CD4-positive, CD25-positive, alpha-beta regulatory T cell (primary cell): ENCODE measurements around the gene MRPS14. TPM values are rescaled to one million over a fixed set of nuclear protein-coding genes. Genes with fewer than 3 reads are reported as not detected.

ENCODE experiments used
- ATAC-seq, 2 donors: fragments of 150-1000 bp; cut with Tn5 transposase; one replicate each; pipeline ENCODE4 v1.10.0; 2021; ENCODE audit warnings: low read depth in 2 of 2, moderate number of reproducible peaks in 2 of 2, moderate library complexity in 1 of 2
- DNase-seq, 3 donors: peaks; one replicate each; pipeline versions ENCODE4 v3.0.0 to v3.0.0-alpha.2; 2012 to 2022; ENCODE audit warnings: mixed read lengths in 1 of 3
- H3K27ac ChIP-seq: one replicate; pipeline ENCODE4 v1.7.0; 2013; ENCODE audit warnings: mild to moderate bottlenecking, low read length; ENCODE audit not compliant: insufficient read depth, poor library complexity, severe bottlenecking
- H3K27me3 ChIP-seq: one replicate; pipeline ENCODE4 v1.7.0; 2013; ENCODE audit warnings: low read length; ENCODE audit not compliant: control insufficient read depth, insufficient read depth
- H3K36me3 ChIP-seq: one replicate; pipeline ENCODE4 v1.7.0; 2013; ENCODE audit warnings: mild to moderate bottlenecking, low read length, moderate library complexity; ENCODE audit not compliant: control insufficient read depth, insufficient read depth
- H3K4me1 ChIP-seq: 2 replicates; pipeline ENCODE4 v1.7.0; 2013; ENCODE audit warnings: mild to moderate bottlenecking, low read length; ENCODE audit not compliant: insufficient read depth, control insufficient read depth, poor library complexity, severe bottlenecking
- H3K4me3 ChIP-seq: one replicate; pipeline ENCODE4 v1.7.0; 2013; ENCODE audit warnings: low read depth, mild to moderate bottlenecking, low read length, moderate library complexity
- H3K9me3 ChIP-seq, 2 experiments: 1 replicate in 1 of 2; 2 replicates in 1 of 2; pipeline ENCODE4 v1.7.0; 2013; ENCODE audit warnings: low read length in 2 of 2, mild to moderate bottlenecking in 1 of 2, moderate library complexity in 1 of 2; ENCODE audit not compliant: control insufficient read depth in 2 of 2
- H3K27ac Mint-ChIP-seq, 3 donors: one replicate each; pipeline ENCODE4 v1.8.0; 2020 to 2022; ENCODE audit warnings: mild to moderate bottlenecking in 3 of 3, mixed read lengths in 3 of 3, moderate library complexity in 2 of 3
- H3K27me3 Mint-ChIP-seq: one replicate; pipeline ENCODE4 v1.8.0; 2022; ENCODE audit warnings: mild to moderate bottlenecking, mixed read lengths
- H3K36me3 Mint-ChIP-seq: one replicate; pipeline ENCODE4 v1.8.0; 2020; ENCODE audit warnings: mixed read lengths
- H3K4me1 Mint-ChIP-seq, 4 donors: one replicate each; pipeline ENCODE4 v1.8.0; 2020 to 2022; ENCODE audit warnings: mixed read lengths in 4 of 4, mild to moderate bottlenecking in 1 of 4
- H3K4me3 Mint-ChIP-seq, 4 donors: one replicate each; pipeline ENCODE4 v1.8.0; 2020 to 2022; ENCODE audit warnings: mild to moderate bottlenecking in 4 of 4, mixed read lengths in 4 of 4, moderate library complexity in 3 of 4
- H3K9me3 Mint-ChIP-seq, 7 donors: one replicate each; pipeline ENCODE4 v1.8.0; 2020 to 2022; ENCODE audit warnings: mixed read lengths in 7 of 7, mild to moderate bottlenecking in 3 of 7, moderate library complexity in 2 of 7
- polyA plus RNA-seq, 4 donors: library from polyadenylated mRNA; unstranded; fragments of 300-500 nt; fragmentation: Illumina TruSeq; gene quantifications; one replicate each; pipeline ENCODE4 v1.2.3, GENCODE V29; 2021
- total RNA-seq: library from RNA; stranded (reverse); gene quantifications from one replicate; pipeline ENCODE4 v1.2.3, GENCODE V29; 2022

MRPS14 gene
- total and polyA plus RNA-seq, 5 donors from 2014 or later = 15.2 to 83.8 (median 71.7) TPM

DNA sequence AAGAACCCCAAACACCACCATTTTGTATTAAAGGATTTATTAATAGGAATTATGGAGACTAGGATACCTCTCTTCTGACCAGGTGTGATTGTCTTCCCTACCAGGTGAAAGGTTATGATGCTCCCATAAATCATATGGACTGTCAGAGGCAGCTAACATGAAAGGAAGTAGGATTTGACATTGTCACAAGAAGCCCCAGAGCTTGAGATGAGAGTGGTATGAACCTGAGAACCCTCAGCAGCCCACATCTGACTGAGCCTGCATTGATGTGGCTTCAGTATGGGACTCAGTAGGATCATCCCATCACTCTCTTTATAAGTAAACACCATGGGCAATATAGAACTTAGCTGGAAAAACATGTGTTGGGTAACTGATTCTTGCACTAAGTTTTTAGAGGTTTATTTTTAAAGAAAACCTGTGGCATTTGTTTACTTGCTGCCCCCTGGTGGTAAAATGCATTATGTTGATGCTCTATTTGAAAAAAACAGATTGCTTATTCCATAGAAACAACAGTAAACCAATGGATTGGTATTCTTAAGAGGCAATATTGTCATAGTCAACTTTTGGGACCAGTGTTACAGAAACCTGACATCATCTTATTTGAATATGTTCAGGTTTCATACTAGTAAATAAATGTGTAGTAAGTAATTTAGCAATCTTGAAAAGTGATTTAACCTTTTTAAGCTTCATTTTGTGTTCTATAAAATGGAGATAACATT lies 40.1 kb downstream of the MRPS14 start:
- H3K27ac ChIP-seq = no peak overlapping the region
- ATAC-seq = no peak
- peaks cover 7 to 8% of the 10 kb centered on the region in 2 experiments for H3K9me3 ChIP-seq
- no peak overlapping the region for H3K4me3 Mint-ChIP-seq
- H3K27me3 Mint-ChIP-seq = no peaks in the 10 kb centered on the region
- H3K36me3 ChIP-seq = peaks cover 47% of the 10 kb centered on the region
- peaks cover 52% of the 10 kb centered on the region for H3K36me3 Mint-ChIP-seq
- H3K4me1 Mint-ChIP-seq = peaks cover 24 to 55% (median 24%) of the 10 kb centered on the region in 4 donors
- H3K27ac Mint-ChIP-seq = peak overlapping the region in 2 of 3 donors; percentile 12 to 78
- H3K27me3 ChIP-seq = no peaks in the 10 kb centered on the region
- no peak overlapping the region for H3K4me3 ChIP-seq
- peak in 2 of 3 donors; percentile 57 to 73 for DNase-seq
- H3K9me3 Mint-ChIP-seq = peaks cover 0 to 2% (median 0%) of the 10 kb centered on the region in 7 donors
- H3K4me1 ChIP-seq = no peaks in the 10 kb centered on the region

DNA sequence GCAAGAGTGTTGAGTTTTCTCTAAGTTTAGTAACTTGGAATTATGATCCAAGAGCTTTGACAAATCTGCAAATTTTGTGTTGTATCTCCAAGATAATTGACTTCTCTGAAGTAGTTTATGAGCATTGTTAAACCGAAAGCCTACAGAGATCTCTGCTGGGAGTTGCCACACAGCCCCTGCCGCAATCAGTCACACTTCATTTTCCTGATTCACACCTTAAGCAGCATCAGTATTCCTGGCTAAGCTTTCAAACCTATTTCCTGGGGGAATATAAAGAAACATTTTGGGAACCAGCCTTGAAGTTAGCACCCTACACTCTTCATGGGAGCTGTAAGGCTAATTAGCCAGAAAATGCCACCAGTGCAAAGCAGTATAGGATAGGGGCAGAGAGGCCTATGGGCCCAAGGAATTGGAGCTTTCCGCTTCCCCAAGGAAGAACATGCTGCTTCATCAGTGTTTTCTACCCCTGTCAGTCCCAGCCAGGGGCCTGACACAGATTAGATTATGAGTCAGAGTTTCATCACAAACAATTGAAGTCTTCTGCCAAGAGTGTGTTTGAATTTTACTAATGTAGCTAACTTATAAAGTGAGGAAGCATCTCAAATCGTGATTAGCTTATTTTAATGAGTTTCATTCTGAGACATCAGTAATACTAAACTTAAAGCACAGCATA lies 46.7 kb downstream of the MRPS14 start:
- Histone ChIP-seq H3K4me3 (no peak overlapping the region), H3K36me3 (peaks cover 43% of the 10 kb centered on the region), H3K9me3 (no peaks in the 10 kb centered on the region), H3K27me3 (no peaks in the 10 kb centered on the region), H3K4me1 (peaks cover 15% of the 10 kb centered on the region), H3K27ac (no peak overlapping the region)
- Mint-ChIP-seq H3K36me3 (peaks cover 63% of the 10 kb centered on the region), H3K4me1 (peaks cover 33 to 67% (median 49%) of the 10 kb centered on the region in 4 donors), H3K4me3 (no peak overlapping the region), H3K27me3 (no peaks in the 10 kb centered on the region), H3K9me3 (peaks cover 0 to 2% (median 0%) of the 10 kb centered on the region in 7 donors), H3K27ac (peak overlapping the region; percentile 39 to 65 (median 56))
- ATAC-seq (peak; percentile 47 to 59), DNase-seq (peak in 1 of 3 donors; percentile 46)

DNA sequence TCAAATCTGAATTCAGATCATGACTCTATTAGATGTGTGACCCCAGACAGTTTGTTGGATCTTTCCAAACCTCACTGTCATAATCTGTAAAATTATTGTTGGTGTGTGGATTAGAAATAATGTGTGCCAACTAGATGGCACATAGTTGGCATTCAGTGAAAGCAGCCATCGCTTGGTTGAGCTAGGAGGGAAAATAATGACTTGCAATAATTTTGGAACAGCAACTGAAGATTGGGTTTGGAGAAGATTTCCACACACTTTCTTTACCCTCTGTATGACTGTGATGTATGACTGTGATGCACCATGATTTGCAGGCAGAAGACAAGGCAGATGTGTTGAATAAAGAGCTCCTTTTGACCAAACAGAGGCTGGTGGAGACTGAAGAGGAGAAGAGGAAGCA lies 47.5 kb downstream of the MRPS14 start:
- no peak overlapping the region for H3K4me3 ChIP-seq
- Mint-ChIP-seq H3K4me1 (peaks cover 36 to 67% (median 52%) of the 10 kb centered on the region in 4 donors), H3K27me3 (no peaks in the 10 kb centered on the region), H3K4me3 (no peak overlapping the region), H3K36me3 (peaks cover 61% of the 10 kb centered on the region), H3K9me3 (peaks cover 0 to 2% (median 0%) of the 10 kb centered on the region in 7 donors), H3K27ac (peak overlapping the region; percentile 8 to 67 (median 23))
- peaks cover 23% of the 10 kb centered on the region for H3K4me1 ChIP-seq
- DNase-seq = no peak
- no peak for ATAC-seq
- peaks cover 38% of the 10 kb centered on the region for H3K36me3 ChIP-seq
- no peaks in the 10 kb centered on the region for H3K27me3 ChIP-seq
- H3K27ac ChIP-seq = no peak overlapping the region
- H3K9me3 ChIP-seq = no peaks in the 10 kb centered on the region

DNA sequence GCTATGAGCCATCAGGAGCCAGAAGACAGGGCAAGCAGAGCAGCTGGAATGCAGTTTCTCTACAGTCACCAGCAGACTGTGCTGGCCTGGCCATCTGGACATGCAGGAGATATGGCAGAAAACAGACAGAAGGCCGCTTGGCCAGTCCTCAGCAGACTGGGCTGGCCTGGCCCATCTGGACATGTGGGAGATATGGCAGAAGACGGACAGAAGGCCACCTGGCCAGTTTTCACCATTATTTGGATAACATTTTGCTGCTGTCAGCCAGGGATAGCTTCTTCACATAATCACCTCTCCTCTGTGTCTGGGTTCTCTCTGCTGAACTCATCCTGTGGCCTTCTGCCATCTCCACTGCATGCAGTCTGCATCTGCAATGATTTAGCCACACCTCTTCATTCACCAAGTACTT lies 48.5 kb downstream of the MRPS14 start:
- ATAC-seq = no peak
- peak overlapping the region in 2 of 4 donors; percentile 34 to 41 for H3K4me3 Mint-ChIP-seq
- peak overlapping the region in 2 of 3 donors; percentile 8 to 20 for H3K27ac Mint-ChIP-seq
- no peak for DNase-seq
- Histone ChIP-seq H3K27me3 (no peaks in the 10 kb centered on the region), H3K4me3 (no peak overlapping the region), H3K36me3 (peaks cover 28% of the 10 kb centered on the region), H3K9me3 (no peaks in the 10 kb centered on the region), H3K4me1 (peaks cover 34% of the 10 kb centered on the region), H3K27ac (no peak overlapping the region)
- peaks cover 32 to 69% (median 56%) of the 10 kb centered on the region in 4 donors for H3K4me1 Mint-ChIP-seq
- no peaks in the 10 kb centered on the region for H3K27me3 Mint-ChIP-seq
- H3K9me3 Mint-ChIP-seq = no peaks in the 10 kb centered on the region
- peaks cover 57% of the 10 kb centered on the region for H3K36me3 Mint-ChIP-seq

DNA sequence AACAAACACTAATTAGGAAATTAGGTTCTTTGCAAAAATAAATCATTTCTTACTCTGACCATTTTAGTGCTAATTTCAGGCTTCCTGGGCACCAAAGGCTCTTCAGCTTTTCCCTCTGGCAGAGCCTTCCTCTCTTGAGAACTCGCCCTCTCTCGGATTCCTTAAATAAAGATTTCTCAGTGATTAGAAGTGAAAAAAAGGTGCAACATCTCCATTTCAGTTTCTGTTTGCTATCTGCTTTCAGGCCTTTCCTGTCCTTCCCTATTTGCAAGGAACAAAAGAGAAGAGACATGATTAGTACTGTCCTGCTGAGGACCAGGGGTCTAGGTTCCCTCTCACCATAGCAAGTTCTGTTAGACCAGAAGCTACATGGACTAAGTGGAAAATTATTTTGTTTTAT lies 51.3 kb downstream of the MRPS14 start:
- ATAC-seq = no peak

DNA sequence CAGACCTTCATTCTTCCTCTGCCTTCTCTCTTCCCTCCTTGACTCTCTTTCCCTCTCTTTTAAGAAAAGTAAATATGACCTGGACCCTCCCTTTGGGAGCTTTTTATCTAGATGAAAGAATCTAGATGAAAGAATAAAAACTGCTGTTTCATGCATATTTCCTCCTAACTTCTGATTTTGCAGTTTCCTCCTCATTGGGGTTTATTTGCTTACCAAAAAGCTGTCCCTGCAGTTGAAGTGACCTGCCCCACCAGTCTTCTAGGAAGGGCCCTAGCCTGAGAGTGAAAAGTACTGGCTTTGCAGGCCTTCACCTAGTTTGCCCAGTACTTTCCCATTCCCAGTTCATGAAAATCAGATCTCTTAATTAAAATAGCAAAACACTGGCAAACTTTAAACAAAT lies 51.8 kb downstream of the MRPS14 start:
- Histone ChIP-seq H3K9me3 (no peaks in the 10 kb centered on the region), H3K27ac (peak overlapping the region; percentile 16), H3K4me1 (peaks cover 56% of the 10 kb centered on the region), H3K36me3 (peaks cover 17% of the 10 kb centered on the region), H3K4me3 (peak overlapping the region; percentile 54), H3K27me3 (no peaks in the 10 kb centered on the region)
- no peaks in the 10 kb centered on the region for H3K9me3 Mint-ChIP-seq
- no peak for DNase-seq
- no peaks in the 10 kb centered on the region for H3K27me3 Mint-ChIP-seq
- peaks cover 43 to 81% (median 60%) of the 10 kb centered on the region in 4 donors for H3K4me1 Mint-ChIP-seq
- ATAC-seq = no peak
- peak overlapping the region in 3 of 4 donors; percentile 53 to 76 (median 68) for H3K4me3 Mint-ChIP-seq
- peak overlapping the region; percentile 53 to 72 (median 60) for H3K27ac Mint-ChIP-seq
- peaks cover 38% of the 10 kb centered on the region for H3K36me3 Mint-ChIP-seq

More for the DNA sequence above, 51.3 kb downstream of the MRPS14 start:
- Mint-ChIP-seq H3K4me3 (peak overlapping the region in 2 of 4 donors; percentile 52 to 76), H3K9me3 (no peaks in the 10 kb centered on the region), H3K27me3 (no peaks in the 10 kb centered on the region), H3K4me1 (peaks cover 47 to 83% (median 62%) of the 10 kb centered on the region in 4 donors), H3K36me3 (peaks cover 42% of the 10 kb centered on the region), H3K27ac (peak overlapping the region; percentile 16 to 60 (median 53))
- no peaks in the 10 kb centered on the region for H3K9me3 ChIP-seq
- no peak overlapping the region for H3K27ac ChIP-seq
- peak overlapping the region; percentile 54 for H3K4me3 ChIP-seq
- H3K4me1 ChIP-seq = peaks cover 56% of the 10 kb centered on the region
- peaks cover 17% of the 10 kb centered on the region for H3K36me3 ChIP-seq
- DNase-seq = no peak
- H3K27me3 ChIP-seq = no peaks in the 10 kb centered on the region

DNA sequence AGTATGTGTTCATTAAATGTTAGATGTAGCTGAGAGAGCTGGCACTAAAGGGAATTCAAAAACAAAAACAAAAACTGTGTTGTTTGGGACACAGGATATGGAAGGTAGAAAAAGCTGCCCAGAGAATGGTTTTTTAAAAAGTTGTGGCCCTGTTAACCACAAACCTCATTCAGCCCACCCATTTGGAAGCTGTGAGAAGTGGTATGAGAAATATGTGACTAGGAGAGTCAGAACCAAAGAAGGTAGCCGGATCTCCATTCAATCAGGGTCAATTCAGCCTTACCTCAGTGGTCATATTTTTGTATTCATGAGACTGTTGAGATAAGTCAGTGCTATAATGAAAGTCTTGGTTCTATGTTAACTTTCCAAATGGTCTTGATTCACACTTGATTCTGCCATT lies 53.2 kb downstream of the MRPS14 start:
- peak overlapping the region; percentile 82 for H3K4me3 ChIP-seq
- no peaks in the 10 kb centered on the region for H3K9me3 ChIP-seq
- ATAC-seq (no peak), DNase-seq (peak in 1 of 3 donors; percentile 29)
- H3K27ac Mint-ChIP-seq = peak overlapping the region; percentile 90 to 98 (median 96)
- H3K36me3 Mint-ChIP-seq = peaks cover 24% of the 10 kb centered on the region
- peak overlapping the region; percentile 81 for H3K27ac ChIP-seq
- H3K36me3 ChIP-seq = peaks cover 8% of the 10 kb centered on the region
- H3K4me3 Mint-ChIP-seq = peak overlapping the region; percentile 77 to 84 (median 82)
- no peaks in the 10 kb centered on the region for H3K27me3 ChIP-seq
- no peaks in the 10 kb centered on the region for H3K9me3 Mint-ChIP-seq
- H3K4me1 ChIP-seq = peaks cover 69% of the 10 kb centered on the region
- H3K4me1 Mint-ChIP-seq = peaks cover 43 to 81% (median 59%) of the 10 kb centered on the region in 4 donors
- H3K27me3 Mint-ChIP-seq = no peaks in the 10 kb centered on the region
